ENCODE measurements around the gene MAD1L1. TPM values are rescaled to one million over a fixed set of nuclear protein-coding genes. Genes with fewer than 3 reads are reported as not detected.

MAD1L1 gene
- total RNA-seq, 1 donor from 2014 or later = 57.6 TPM

GRCh38 chr7:2118056-2118455 is 114.7 kb downstream of the MAD1L1 start:
- DNase-seq = no peak
- H3K27me3 Mint-ChIP-seq (ENCODE audit: unreplicated experiment) = peaks cover 7% of the 10 kb centered on the region
- peaks cover 6% of the 10 kb centered on the region for H3K9me3 Mint-ChIP-seq (ENCODE audit: unreplicated experiment)
- no peak for TF ChIP-seq CTCF (IDR thresholded peaks at IDR 0.05; ENCODE audit: partially characterized antibody, unreplicated experiment)
- H3K36me3 Mint-ChIP-seq (ENCODE audit: unreplicated experiment) = no peaks in the 10 kb centered on the region
- H3K4me1 Mint-ChIP-seq (ENCODE audit: low read depth, unreplicated experiment) = peaks cover 12% of the 10 kb centered on the region
- no peak overlapping the region for H3K4me3 Mint-ChIP-seq (ENCODE audit: unreplicated experiment)
- H3K27ac Mint-ChIP-seq (ENCODE audit: unreplicated experiment) = no peak overlapping the region

GRCh38 chr7:2117646-2118045 is 115.1 kb downstream of the MAD1L1 start:
- H3K9me3 Mint-ChIP-seq (ENCODE audit: unreplicated experiment) = peaks cover 6% of the 10 kb centered on the region
- no peak for DNase-seq
- no peaks in the 10 kb centered on the region for H3K36me3 Mint-ChIP-seq (ENCODE audit: unreplicated experiment)
- H3K27ac Mint-ChIP-seq (ENCODE audit: unreplicated experiment) = no peak overlapping the region
- TF ChIP-seq CTCF (IDR thresholded peaks at IDR 0.05; ENCODE audit: partially characterized antibody, unreplicated experiment) = no peak
- peaks cover 14% of the 10 kb centered on the region for H3K4me1 Mint-ChIP-seq (ENCODE audit: low read depth, unreplicated experiment)
- H3K27me3 Mint-ChIP-seq (ENCODE audit: unreplicated experiment) = peaks cover 8% of the 10 kb centered on the region
- H3K4me3 Mint-ChIP-seq (ENCODE audit: unreplicated experiment) = no peak overlapping the region

- Mint-ChIP-seq H3K27ac (ENCODE audit: unreplicated experiment) (no peak overlapping the region), H3K27me3 (ENCODE audit: unreplicated experiment) (peaks cover 11% of the 10 kb centered on the region)
Observed at GRCh38 chr7:2116989-2117591, 115.7 kb downstream of the MAD1L1 start.

GRCh38 chr7:2116448-2116810 is 116.3 kb downstream of the MAD1L1 start:
- peaks cover 23% of the 10 kb centered on the region for H3K4me1 Mint-ChIP-seq (ENCODE audit: low read depth, unreplicated experiment)
- H3K4me3 Mint-ChIP-seq (ENCODE audit: unreplicated experiment) = no peak overlapping the region
- DNase-seq = no peak
- peaks cover 6% of the 10 kb centered on the region for H3K9me3 Mint-ChIP-seq (ENCODE audit: unreplicated experiment)
- no peak overlapping the region for H3K27ac Mint-ChIP-seq (ENCODE audit: unreplicated experiment)
- peaks cover 11% of the 10 kb centered on the region for H3K27me3 Mint-ChIP-seq (ENCODE audit: unreplicated experiment)
- H3K36me3 Mint-ChIP-seq (ENCODE audit: unreplicated experiment) = no peaks in the 10 kb centered on the region
- no peak for TF ChIP-seq CTCF (IDR thresholded peaks at IDR 0.05; ENCODE audit: partially characterized antibody, unreplicated experiment)

More at GRCh38 chr7:2116989-2117591, 115.7 kb downstream of the MAD1L1 start:
- DNase-seq = no peak
- no peaks in the 10 kb centered on the region for H3K36me3 Mint-ChIP-seq (ENCODE audit: unreplicated experiment)
- H3K4me3 Mint-ChIP-seq (ENCODE audit: unreplicated experiment) = no peak overlapping the region
- TF ChIP-seq CTCF (IDR thresholded peaks at IDR 0.05; ENCODE audit: partially characterized antibody, unreplicated experiment) = no peak
- peaks cover 18% of the 10 kb centered on the region for H3K4me1 Mint-ChIP-seq (ENCODE audit: low read depth, unreplicated experiment)
- H3K9me3 Mint-ChIP-seq (ENCODE audit: unreplicated experiment) = peaks cover 6% of the 10 kb centered on the region

GRCh38 chr7:2115760-2116447 is 116.8 kb downstream of the MAD1L1 start:
- Mint-ChIP-seq H3K9me3 (ENCODE audit: unreplicated experiment) (peaks cover 6% of the 10 kb centered on the region), H3K27ac (ENCODE audit: unreplicated experiment) (no peak overlapping the region), H3K36me3 (ENCODE audit: unreplicated experiment) (no peaks in the 10 kb centered on the region), H3K4me3 (ENCODE audit: unreplicated experiment) (no peak overlapping the region), H3K4me1 (ENCODE audit: low read depth, unreplicated experiment) (peaks cover 27% of the 10 kb centered on the region), H3K27me3 (ENCODE audit: unreplicated experiment) (peaks cover 11% of the 10 kb centered on the region)
- TF ChIP-seq CTCF (IDR thresholded peaks at IDR 0.05; ENCODE audit: partially characterized antibody, unreplicated experiment) = no peak
- DNase-seq = no peak
